ENCODE results near the gene KRT38.

Gene KRT38

GRCh38 chr17:41464682-41465081 is 23.9 kb upstream of the KRT38 start:
- in situ Hi-C loops (cut with HindIII; ENCODE audit: low sequenced_read_pairs): no loop called here
- TF ChIP-seq, protein P1, sequence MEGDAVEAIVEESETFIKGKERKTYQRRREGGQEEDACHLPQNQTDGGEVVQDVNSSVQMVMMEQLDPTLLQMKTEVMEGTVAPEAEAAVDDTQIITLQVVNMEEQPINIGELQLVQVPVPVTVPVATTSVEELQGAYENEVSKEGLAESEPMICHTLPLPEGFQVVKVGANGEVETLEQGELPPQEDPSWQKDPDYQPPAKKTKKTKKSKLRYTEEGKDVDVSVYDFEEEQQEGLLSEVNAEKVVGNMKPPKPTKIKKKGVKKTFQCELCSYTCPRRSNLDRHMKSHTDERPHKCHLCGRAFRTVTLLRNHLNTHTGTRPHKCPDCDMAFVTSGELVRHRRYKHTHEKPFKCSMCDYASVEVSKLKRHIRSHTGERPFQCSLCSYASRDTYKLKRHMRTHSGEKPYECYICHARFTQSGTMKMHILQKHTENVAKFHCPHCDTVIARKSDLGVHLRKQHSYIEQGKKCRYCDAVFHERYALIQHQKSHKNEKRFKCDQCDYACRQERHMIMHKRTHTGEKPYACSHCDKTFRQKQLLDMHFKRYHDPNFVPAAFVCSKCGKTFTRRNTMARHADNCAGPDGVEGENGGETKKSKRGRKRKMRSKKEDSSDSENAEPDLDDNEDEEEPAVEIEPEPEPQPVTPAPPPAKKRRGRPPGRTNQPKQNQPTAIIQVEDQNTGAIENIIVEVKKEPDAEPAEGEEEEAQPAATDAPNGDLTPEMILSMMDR (IDR thresholded peaks at IDR 0.05; ENCODE audit: low read depth, low read length): no peak
- DNase-seq (ENCODE audit: low read depth, low spot score): peak; percentile 87
- H3K4me3 ChIP-seq (ENCODE audit: low read depth, low read length): no peak overlapping the region

DNA sequence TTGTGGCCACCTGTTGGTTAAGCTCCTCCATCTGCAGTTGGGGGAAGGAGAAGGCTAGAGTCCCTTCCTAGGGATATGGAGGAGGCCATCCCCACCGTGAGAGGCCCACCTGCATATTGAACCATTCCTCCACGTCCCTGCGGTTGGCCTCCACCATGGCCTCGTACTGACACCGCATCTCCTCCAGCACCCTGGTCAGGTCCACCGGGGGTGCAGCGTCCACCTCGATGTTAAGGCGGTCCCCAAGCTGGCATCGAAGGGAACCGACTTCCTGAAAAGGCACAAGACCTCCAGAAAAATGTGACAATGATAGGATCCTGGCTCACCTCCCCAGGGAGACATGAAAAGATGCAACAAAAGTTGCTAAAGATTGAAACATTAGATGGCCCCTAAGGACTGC is 23.4 kb upstream of the KRT38 start:
- H3K4me3 ChIP-seq (ENCODE audit: low read depth, low read length): no peak overlapping the region
- in situ Hi-C loops (cut with HindIII; ENCODE audit: low sequenced_read_pairs): no loop called here
- TF ChIP-seq, protein P1 (IDR thresholded peaks at IDR 0.05; ENCODE audit: low read depth, low read length): no peak
- DNase-seq (ENCODE audit: low read depth, low spot score): no peak

- no peak for DNase-seq (ENCODE audit: low read depth, low spot score)
- in situ Hi-C loops (cut with HindIII; ENCODE audit: low sequenced_read_pairs): no loop called here
- TF ChIP-seq, protein P1 (IDR thresholded peaks at IDR 0.05; ENCODE audit: low read depth, low read length): no peak
- no peak overlapping the region for H3K4me3 ChIP-seq (ENCODE audit: low read depth, low read length)
These were observed 23.0 kb upstream of the KRT38 start for GRCh38 chr17:41463746-41464145.

DNA sequence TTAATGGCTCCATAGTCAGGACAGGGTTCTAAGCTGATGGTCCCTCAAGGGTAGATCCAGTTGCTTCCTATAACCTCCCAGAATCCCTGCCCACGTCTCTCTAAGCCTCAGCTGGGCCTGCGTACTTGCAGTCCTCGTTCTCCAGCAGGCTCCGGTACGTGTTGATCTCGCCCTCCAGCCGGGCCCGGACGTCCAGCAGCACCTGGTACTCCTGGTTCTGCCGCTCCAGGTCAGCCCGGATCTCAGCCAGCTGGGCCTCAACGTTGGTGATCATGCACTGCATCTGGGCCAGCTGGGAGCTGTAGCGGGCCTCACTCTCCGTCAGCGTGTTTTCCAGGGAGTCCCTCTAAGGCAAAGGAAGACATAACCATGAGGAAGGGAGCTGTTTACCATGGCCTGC is 21.9 kb upstream of the KRT38 start:
- DNase-seq (ENCODE audit: low read depth, low spot score): no peak
- H3K4me3 ChIP-seq (ENCODE audit: low read depth, low read length): no peak overlapping the region
- TF ChIP-seq, protein P1 (IDR thresholded peaks at IDR 0.05; ENCODE audit: low read depth, low read length): no peak
- in situ Hi-C loops (cut with HindIII; ENCODE audit: low sequenced_read_pairs): no loop called here

DNA sequence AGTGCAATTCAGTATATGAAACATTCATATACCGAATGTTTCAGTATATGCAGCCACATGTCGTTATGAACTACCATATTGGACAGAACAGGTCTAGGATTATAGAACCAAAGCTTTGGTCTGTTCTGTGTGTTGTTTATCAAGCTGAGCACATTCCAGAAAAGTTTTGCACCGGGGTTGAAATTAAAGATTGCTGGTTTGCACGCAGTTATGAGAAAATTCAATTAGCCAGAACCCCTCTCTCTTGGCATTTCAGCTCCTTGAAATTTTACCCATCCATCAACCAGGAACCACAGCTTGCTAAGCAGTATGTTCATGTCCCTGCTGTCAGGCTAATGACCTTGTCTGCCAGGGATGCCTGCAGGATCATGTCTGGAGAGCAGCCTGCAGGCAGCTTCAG is 16.9 kb upstream of the KRT38 start:
- no peak for DNase-seq (ENCODE audit: low read depth, low spot score)
- in situ Hi-C loops (cut with HindIII; ENCODE audit: low sequenced_read_pairs): no loop called here
- H3K4me3 ChIP-seq (ENCODE audit: low read depth, low read length): no peak overlapping the region
- TF ChIP-seq, protein P1 (IDR thresholded peaks at IDR 0.05; ENCODE audit: low read depth, low read length): no peak

- in situ Hi-C loops (cut with HindIII; ENCODE audit: low sequenced_read_pairs): no loop called here
- DNase-seq (ENCODE audit: low read depth, low spot score): no peak
- TF ChIP-seq, protein P1 (IDR thresholded peaks at IDR 0.05; ENCODE audit: low read depth, low read length): no peak
These were observed 15.4 kb upstream of the KRT38 start for GRCh38 chr17:41456204-41456603.

GRCh38 chr17:41455236-41455635 is 14.5 kb upstream of the KRT38 start:
- TF ChIP-seq, protein P1 (IDR thresholded peaks at IDR 0.05; ENCODE audit: low read depth, low read length): no peak
- no peak overlapping the region for H3K4me3 ChIP-seq (ENCODE audit: low read depth, low read length)
- no peak for DNase-seq (ENCODE audit: low read depth, low spot score)
- in situ Hi-C loops (cut with HindIII; ENCODE audit: low sequenced_read_pairs): no loop called here

More at GRCh38 chr17:41456204-41456603, 15.4 kb upstream of the KRT38 start:
- H3K4me3 ChIP-seq (ENCODE audit: low read depth, low read length): no peak overlapping the region

All from astrocyte of the spinal cord (primary cell).